ENCODE results near the gene RBMXL3. TPM values are rescaled to one million over a fixed set of nuclear protein-coding genes. Genes with fewer than 3 reads are reported as not detected.
"Not testable (repeated sequence)": the region's sequence is repeated elsewhere in the genome, so short reads cannot be mapped to it uniquely, and the experiment has no call there.

RBMXL3 gene
- total and polyA plus RNA-seq, 2 of the 8 experiments (the other 6 are each of a cell fraction or from before 2014, with no cell fraction given): not detected

- POLR2A ChIA-PET (ENCODE audit: partially characterized antibody); H2AFZ ChIP-seq (ENCODE audit: low read length): not testable (repeated sequence)
These were observed 28.1 kb downstream of the RBMXL3 start for GRCh38 chrX:115217346-115217745.

More at GRCh38 chrX:115217346-115217745, 28.1 kb downstream of the RBMXL3 start:
- H3K14ac ChIP-seq (ENCODE audit: insufficient read length); H2BK12ac ChIP-seq (ENCODE audit: low read depth, low read length); H2BK5ac ChIP-seq (ENCODE audit: low read depth, low read length); H2AK5ac ChIP-seq (ENCODE audit: low read depth, low read length); H4K8ac ChIP-seq (ENCODE audit: extremely low read depth, insufficient read depth, low read length); H4K5ac ChIP-seq (ENCODE audit: insufficient read length, low read depth, low read length); H3K4me3 ChIP-seq (ENCODE audit: extremely low read depth in 1 of 4, insufficient read depth in 2 of 4, low read depth in 3 of 4, low read length in 4 of 4); H3K9me3 ChIP-seq (ENCODE audit: insufficient read depth in 2 of 2, low read depth in 1 of 2, low read length in 1 of 2); H3K23me2 ChIP-seq (ENCODE audit: low read depth, low read length); H3K18ac ChIP-seq (ENCODE audit: extremely low read depth, low read length); H4K20me1 ChIP-seq (replicated peaks in 1 of 2; ENCODE audit: control insufficient read depth in 1 of 2, insufficient read depth in 2 of 2, low read length in 2 of 2); H3K4ac ChIP-seq (replicated peaks; ENCODE audit: insufficient read length, low read depth, low read length); DNase-seq (ENCODE audit: low read depth in 1 of 2, low spot score in 2 of 2); H3K79me2 ChIP-seq (ENCODE audit: control insufficient read depth in 1 of 2, insufficient read depth in 2 of 2, low read length in 2 of 2); H2BK15ac ChIP-seq (ENCODE audit: low read length); H3K36me3 ChIP-seq (ENCODE audit: control insufficient read depth in 2 of 4, insufficient read depth in 4 of 4, low read length in 3 of 4); H3K27ac ChIP-seq (ENCODE audit: low read depth, low read length); H2BK20ac ChIP-seq (ENCODE audit: low read length); H3K56ac ChIP-seq (replicated peaks; ENCODE audit: insufficient read length, low read depth, low read length); H4K91ac ChIP-seq (replicated peaks; ENCODE audit: insufficient read length, low read length); H3K79me1 ChIP-seq (ENCODE audit: low read depth, low read length); H3K4me1 ChIP-seq (replicated peaks in 1 of 4; ENCODE audit: control insufficient read depth in 3 of 4, insufficient read depth in 4 of 4, low read length in 3 of 4); H3K4me2 ChIP-seq (ENCODE audit: insufficient read depth in 1 of 2, low read depth in 2 of 2, low read length in 2 of 2); H3K9ac ChIP-seq (replicated peaks in 1 of 4; ENCODE audit: extremely low read depth in 1 of 4, low read depth in 3 of 4, low read length in 3 of 4); H3K27me3 ChIP-seq (replicated peaks in 1 of 4; ENCODE audit: control insufficient read depth in 3 of 4, extremely low read depth in 1 of 4, insufficient read depth in 3 of 4, low read length in 3 of 4); H2BK120ac ChIP-seq (replicated peaks; ENCODE audit: low read depth, low read length); H3K23ac ChIP-seq (ENCODE audit: insufficient read length); FAIRE-seq: not testable (repeated sequence)
- CTCF ChIA-PET (ENCODE audit: partially characterized antibody): interaction anchor here (0.6 kb wide), 1 partner anchor 83 kb away, joined by 3 read pairs; no protein-coding TSS in a partner anchor
- 94% methylated on average over 4 of the region's 4 CpGs; no CpG with 5 or more reads in 1 of the 2 experiments for WGBS, 2 experiments (ENCODE audit: extremely low coverage in 1 of 2, insufficient coverage in 1 of 2, insufficient read length in 1 of 2, insufficient replicate concordance in 2 of 2, low coverage in 1 of 2, low lambda C conversion rate in 2 of 2, missing lambda C conversion rate in 1 of 2)

Measured in H1 (cell line).